Measurements from ENCODE around the gene CASS4.
"Not testable (repeated sequence)": the region's sequence is repeated elsewhere in the genome, so short reads cannot be mapped to it uniquely, and the experiment has no call there.

CASS4 gene

GRCh38 chr20:56411759-56412472, at the start of gene CASS4:
CASS4 (plus strand) TSS chr20:56412260; CDS start chr20:56412459, 199 bp downstream.
- DNase-seq (ENCODE audit: low read depth, low spot score), result peak; percentile 43

DNA sequence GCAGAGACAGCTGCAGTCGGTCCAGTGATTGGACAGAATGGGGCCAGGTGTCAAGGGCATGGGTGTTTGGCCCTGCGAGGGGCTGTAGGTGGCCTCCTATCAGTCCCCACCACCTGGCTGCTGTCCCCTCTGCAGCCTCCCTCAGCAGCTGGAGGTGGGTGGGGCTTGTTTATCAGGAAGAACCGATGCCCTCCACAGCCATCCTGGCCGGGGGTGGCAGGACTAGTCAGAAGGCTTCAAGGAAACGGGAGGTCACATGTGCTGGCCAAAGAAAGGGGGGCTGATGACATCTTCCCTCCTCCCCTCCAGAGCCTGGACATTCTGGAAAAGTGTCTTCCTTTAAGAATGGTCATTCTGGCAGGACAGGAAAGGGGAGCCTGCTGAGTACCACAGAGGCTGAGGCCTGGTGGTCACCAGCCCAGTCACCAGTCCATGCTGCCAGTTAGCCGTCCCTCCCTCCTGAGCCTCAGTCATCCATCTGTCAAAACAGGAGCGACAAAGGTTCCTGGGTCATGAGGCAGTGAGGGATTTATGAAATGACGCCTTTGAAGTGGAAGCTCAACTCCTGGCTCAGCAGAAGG, 49.1 kb upstream of the CASS4 start:
- DNase-seq (ENCODE audit: low read depth, low spot score), result no peak

- no peak for DNase-seq (ENCODE audit: low read depth, low spot score)
These were observed 48.6 kb upstream of the CASS4 start for GRCh38 chr20:56363491-56363890.

DNA sequence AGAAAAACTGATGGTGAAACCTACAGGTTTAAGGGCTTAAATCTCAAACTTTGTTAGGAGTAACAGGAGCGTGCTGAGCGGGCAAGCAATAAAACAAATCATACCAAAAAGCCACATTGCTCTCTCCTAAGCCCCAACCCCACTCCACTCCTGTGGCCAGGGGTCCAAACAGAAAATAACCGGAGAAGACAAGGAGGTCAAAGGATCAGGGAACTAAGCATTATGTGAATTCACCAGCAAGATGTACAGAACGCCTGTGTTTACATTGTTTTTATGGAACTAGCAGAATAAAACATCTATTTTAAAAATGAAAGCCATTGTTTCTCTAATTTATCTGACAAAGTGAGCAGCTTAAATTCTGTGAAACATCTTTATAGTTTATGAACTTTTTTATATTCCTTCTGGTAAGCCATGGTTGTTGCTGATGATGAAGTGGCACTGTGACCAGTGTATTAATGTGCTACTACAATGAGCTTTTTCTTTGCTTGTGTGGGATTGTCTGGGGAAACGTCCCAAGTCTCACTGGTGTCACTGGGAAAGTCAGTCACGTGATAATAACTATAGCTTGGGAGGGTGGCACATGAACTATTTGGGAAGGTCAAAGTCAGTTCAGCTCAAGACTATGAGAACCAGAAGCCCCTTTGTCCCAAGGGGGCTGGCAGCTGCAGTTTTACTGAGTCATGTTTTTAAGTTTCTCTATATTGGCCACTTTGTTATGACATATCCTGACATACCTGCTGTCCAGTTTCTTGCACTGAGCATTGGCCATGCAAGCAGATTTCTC, 43.5 kb upstream of the CASS4 start:
- DNase-seq (ENCODE audit: low read depth, low spot score), result no peak

- no peak for DNase-seq (ENCODE audit: low read depth, low spot score)
These were observed 42.9 kb upstream of the CASS4 start for GRCh38 chr20:56369179-56369578.

- DNase-seq (ENCODE audit: low read depth, low spot score), result no peak
These were observed 40.1 kb upstream of the CASS4 start for GRCh38 chr20:56371977-56372376.

GRCh38 chr20:56372850-56373249, 39.2 kb upstream of the CASS4 start:
- DNase-seq (ENCODE audit: low read depth, low spot score), result no peak

DNA sequence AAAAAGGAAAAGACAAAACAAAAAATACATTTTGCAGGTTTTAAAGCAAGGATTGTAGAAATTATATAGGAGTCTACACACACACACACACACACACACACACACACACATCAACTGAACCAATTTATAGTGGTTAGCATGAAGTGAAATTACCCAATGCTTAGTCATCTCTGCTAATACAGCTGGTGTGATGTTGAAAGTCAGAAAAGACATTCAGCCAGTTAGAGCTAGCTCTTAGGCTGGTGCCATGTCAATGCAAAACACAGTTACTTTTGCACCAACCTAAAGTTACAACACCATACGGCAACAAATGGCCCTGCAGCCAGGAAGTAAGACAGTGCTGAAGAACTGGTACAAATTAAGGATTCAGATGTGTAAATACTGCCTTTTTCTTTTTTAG, 38.1 kb upstream of the CASS4 start:
- no peak for DNase-seq (ENCODE audit: low read depth, low spot score)

DNA sequence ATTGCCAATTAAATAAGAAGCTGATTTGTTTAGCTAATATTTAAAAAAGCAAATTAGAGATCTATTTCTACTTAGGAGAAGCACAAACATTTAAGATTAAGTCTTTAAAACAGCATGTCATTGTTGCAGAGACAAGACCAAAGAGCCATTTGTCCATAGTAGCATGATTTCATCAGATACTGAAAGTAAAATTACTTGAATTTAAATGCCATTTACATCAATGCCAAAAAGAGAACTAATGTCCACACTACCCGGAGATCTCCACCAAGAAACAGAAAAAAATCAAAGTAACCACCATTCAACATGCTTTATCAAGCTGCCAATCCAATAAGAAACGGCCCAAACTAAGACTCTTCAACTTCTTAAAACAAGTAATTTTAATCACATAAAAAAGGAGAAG, 35.7 kb upstream of the CASS4 start:
- DNase-seq (ENCODE audit: low read depth, low spot score), result no peak

DNA sequence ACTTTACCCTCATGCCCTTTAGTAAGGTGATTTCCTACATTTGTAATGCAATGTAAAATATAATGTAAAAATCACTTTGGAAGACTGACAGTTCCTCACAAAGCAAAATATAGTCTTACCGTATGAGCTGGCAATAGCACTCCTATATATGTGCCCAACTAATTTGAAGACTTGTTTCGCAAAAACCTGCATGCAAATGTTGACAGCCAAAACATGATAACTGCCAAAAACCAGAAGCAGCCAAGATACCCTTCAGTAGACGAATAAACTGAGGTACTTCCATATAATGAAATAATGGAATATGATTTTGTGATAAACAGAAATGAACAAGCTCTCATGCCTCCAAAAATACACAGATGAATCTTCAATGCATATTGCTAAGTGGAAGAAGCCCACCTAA, 33.7 kb upstream of the CASS4 start:
- no peak for DNase-seq (ENCODE audit: low read depth, low spot score)

DNA sequence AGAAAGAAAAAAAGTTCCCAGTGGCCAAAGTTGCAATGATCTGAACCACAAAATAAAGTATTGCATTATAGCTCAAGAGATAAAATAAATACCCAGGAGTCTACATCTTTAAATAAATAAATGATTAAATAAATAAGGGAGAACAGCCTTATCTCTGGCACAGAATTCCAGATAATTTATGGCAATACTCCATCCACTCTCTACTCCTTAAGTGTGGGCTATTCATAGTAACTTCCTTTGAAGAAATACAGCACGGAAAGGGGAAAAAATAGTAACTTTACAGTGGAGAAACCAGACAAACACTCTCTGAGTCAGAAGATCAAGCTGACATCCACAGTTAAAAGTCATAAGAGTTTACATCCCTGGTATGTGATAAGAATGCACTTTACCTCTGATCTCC, 31.7 kb upstream of the CASS4 start:
- no peak for DNase-seq (ENCODE audit: low read depth, low spot score)

DNA sequence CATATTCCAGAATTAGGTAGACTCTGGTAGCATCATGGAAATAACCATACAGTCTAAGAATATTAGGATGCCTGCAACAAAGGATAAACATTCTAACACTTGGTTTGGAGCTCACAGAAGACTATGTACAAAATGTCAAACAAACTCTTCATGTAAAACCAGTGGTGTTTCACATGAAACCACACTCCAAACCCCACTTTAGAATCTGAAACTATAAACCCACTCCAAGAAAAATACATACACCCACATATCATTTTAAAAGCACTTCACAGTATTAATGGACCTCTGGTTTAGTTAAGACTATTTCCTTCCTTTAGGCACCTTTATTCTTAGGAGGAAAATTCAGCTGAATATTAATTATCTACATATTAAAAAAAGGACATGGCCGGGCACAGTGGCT, 30.6 kb upstream of the CASS4 start:
- DNase-seq (ENCODE audit: low read depth, low spot score), result no peak

GRCh38 chr20:56382696-56383095, 29.4 kb upstream of the CASS4 start:
- no peak for DNase-seq (ENCODE audit: low read depth, low spot score)

- no peak for DNase-seq (ENCODE audit: low read depth, low spot score)
These were observed 28.7 kb upstream of the CASS4 start for GRCh38 chr20:56383334-56383733.

DNA sequence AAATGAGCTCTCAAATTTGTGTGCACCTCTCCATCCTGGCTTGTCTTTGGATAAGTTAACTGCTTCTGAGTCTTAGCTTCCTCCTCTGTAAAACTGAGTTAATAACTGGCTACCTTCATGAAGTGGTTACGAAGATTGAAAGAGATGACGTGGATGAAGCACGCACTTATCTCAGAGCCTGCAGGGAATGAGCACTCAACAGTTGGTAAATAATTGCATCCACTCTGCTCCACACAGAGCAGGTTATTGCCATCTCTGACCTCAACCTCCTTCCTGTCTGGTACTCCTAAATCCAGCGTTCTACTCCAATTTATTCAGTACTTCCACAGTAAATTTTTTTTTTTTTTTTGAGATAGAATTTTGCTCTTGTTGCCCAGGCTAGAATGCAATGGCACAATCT, 26.9 kb upstream of the CASS4 start:
- no peak for DNase-seq (ENCODE audit: low read depth, low spot score)

GRCh38 chr20:56386219-56386618, 25.8 kb upstream of the CASS4 start:
- no peak for DNase-seq (ENCODE audit: low read depth, low spot score)

GRCh38 chr20:56388882-56389281, 23.2 kb upstream of the CASS4 start:
- DNase-seq (ENCODE audit: low read depth, low spot score), result no peak

GRCh38 chr20:56389807-56390206, 22.3 kb upstream of the CASS4 start:
- no peak for DNase-seq (ENCODE audit: low read depth, low spot score)

GRCh38 chr20:56390396-56390795, 21.7 kb upstream of the CASS4 start:
- DNase-seq (ENCODE audit: low read depth, low spot score), result not testable (repeated sequence)

DNA sequence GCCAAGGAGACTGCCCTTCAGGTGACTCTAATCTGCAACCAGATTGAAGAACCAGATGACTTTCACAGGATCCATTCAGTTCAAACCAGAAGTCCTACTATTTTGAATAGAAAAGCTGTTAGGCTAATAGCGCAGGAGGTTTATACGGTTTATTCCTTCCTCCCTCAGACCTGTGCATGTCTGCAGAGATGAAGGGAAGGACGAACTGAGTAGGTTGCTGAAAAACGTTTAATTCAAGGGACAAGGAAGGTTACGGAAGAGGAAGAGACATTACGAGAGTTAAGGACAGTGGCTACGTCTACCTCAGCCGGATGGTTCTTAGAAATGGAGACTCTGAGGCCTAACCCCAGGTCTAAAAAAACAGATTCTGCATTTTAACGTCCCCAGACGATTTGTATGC, 21.0 kb upstream of the CASS4 start:
- DNase-seq (ENCODE audit: low read depth, low spot score), result no peak

- no peak for DNase-seq (ENCODE audit: low read depth, low spot score)
These were observed 20.4 kb upstream of the CASS4 start for GRCh38 chr20:56391596-56392131.

- DNase-seq (ENCODE audit: low read depth, low spot score), result peak; percentile 99
These were observed 19.8 kb upstream of the CASS4 start, which contains the start of the genes AURKA and CSTF1 for GRCh38 chr20:56392132-56392880. AURKA (minus strand) TSS chr20:56392215; CDS start chr20:56388197, 4,018 bp downstream. CSTF1 (plus strand) TSS chr20:56392645; CDS start chr20:56395553, 2,908 bp downstream.

Data from smooth muscle cell of the brain vasculature (primary cell).